Left colon (tissue), 2 donors: ENCODE measurements around the gene CDC14B. TPM values are rescaled to one million over a fixed set of nuclear protein-coding genes. Genes with fewer than 3 reads are reported as not detected.

Experiments
- total RNA-seq, 2 donors: library from RNA; stranded (reverse); fragmentation: NEBNext Ultra II Directional; extraction: Animal tissue kit (Norgen Biotek cat#: 25700); gene quantifications; one replicate each; pipeline ENCODE4 v1.2.1, GENCODE V29; 2021
- donor health status: DM: no; HTN: no; CAD: no.
- donor health status: DM: yes; HTN: yes; CAD: no.

Gene CDC14B
- total RNA-seq, 2 donors from 2014 or later: 16.5 to 20.8 TPM

Other genes with a start within 250 kb of the CDC14B start
- gene SLC35D2, start 236.1 kb downstream of the CDC14B start, total RNA-seq: 10 to 100 TPM; 90.5 to 94.6 TPM
- gene ZNF367, start 201.5 kb downstream of the CDC14B start, total RNA-seq: 1 to 10 TPM; 1.6 to 3.4 TPM
- gene HABP4, start 169.7 kb downstream of the CDC14B start, total RNA-seq: 1 to 10 TPM; 2.0 to 4.3 TPM
- gene PRXL2C, start 35.5 kb upstream of the CDC14B start, total RNA-seq: 1 to 10 TPM; 2.4 to 6.0 TPM
- 1 to 10 TPM; 5.8 to 7.4 TPM for gene ZNF510, start 158.2 kb upstream of the CDC14B start, total RNA-seq
- 1 to 10 TPM; 4.5 to 5.1 TPM for gene ZNF782, start 234.7 kb upstream of the CDC14B start, total RNA-seq